K562 (cell line): ENCODE data around the gene FDX2. TPM values are rescaled to one million over a fixed set of nuclear protein-coding genes. Genes with fewer than 3 reads are reported as not detected.
A peak's percentile ranks its signal among the peaks of the same experiment; 100 is the strongest.

Experiments
- ARHGAP35 ChIP-seq: fragments of 450-650 bp; IDR thresholded peaks from 2 replicates; pipeline ENCODE4 v1.6.1; 2018; ENCODE audit not compliant: partially characterized antibody
- CHD1 ChIP-seq: fragments of 200-600 bp; sonication (generic); IDR thresholded peaks from one replicate; pipeline ENCODE4 v1.6.1; 2012; ENCODE audit warnings: mild to moderate bottlenecking, moderate library complexity, low read length, inconsistent platforms
- GATA2 ChIP-seq: sonication (generic); formaldehyde crosslinking; IDR thresholded peaks from 2 replicates; pipeline ENCODE4 v1.4.0; 2020; ENCODE audit warnings: mild to moderate bottlenecking, missing genetic modification reagents
- JUN ChIP-seq, 2 experiments: sonication (generic) in 1 of 2; formaldehyde crosslinking in 1 of 2; IDR thresholded peaks; 2 replicates each; pipeline versions ENCODE4 v1.6.1 to v1.8.0; 2012 to 2022; ENCODE audit warnings: borderline replicate concordance in 2 of 2, mild to moderate bottlenecking in 2 of 2, improper control_type of control experiment in 1 of 2, low read depth in 1 of 2, low read length in 1 of 2, missing genetic modification reagents in 1 of 2
- KDM1A ChIP-seq, 2 experiments: fragments of 450-650 bp; IDR thresholded peaks; 2 replicates each; pipeline ENCODE4 v1.6.1; 2016; ENCODE audit warnings: mild to moderate bottlenecking in 2 of 2
- NFRKB ChIP-seq: fragments of 450-650 bp; IDR thresholded peaks from 2 replicates; pipeline ENCODE4 v1.6.1; 2016; ENCODE audit warnings: low read depth
- SIN3A ChIP-seq, 2 experiments: fragments of 150-350 bp in 1 of 2; IDR thresholded peaks; 2 replicates each; pipeline ENCODE4 v1.6.1; 2011 to 2016; ENCODE audit warnings: borderline replicate concordance in 2 of 2, low read depth in 2 of 2, low read length in 2 of 2, mild to moderate bottlenecking in 2 of 2, moderate library complexity in 2 of 2; ENCODE audit not compliant: control insufficient read depth in 1 of 2
- THRAP3 ChIP-seq: fragments of 450-650 bp; IDR thresholded peaks from 2 replicates; pipeline ENCODE4 v1.6.1; 2016; ENCODE audit warnings: mild to moderate bottlenecking, inconsistent platforms, borderline replicate concordance
- U2AF1 ChIP-seq: fragments of 200-400 bp; formaldehyde crosslinking; optimal IDR thresholded peaks from 2 replicates; pipeline ENCODE3; 2017; ENCODE audit warnings: mild to moderate bottlenecking, low read depth, low read length, moderate library complexity
- ZFPM2 ChIP-seq: fragments of 250-450 bp; sonication (Bioruptor Pico); IDR thresholded peaks from 2 replicates; pipeline ENCODE4 v1.5.1; 2022; ENCODE audit warnings: mild to moderate bottlenecking
- ZNF224 ChIP-seq: sonication (generic); formaldehyde crosslinking; IDR thresholded peaks from 2 replicates; pipeline ENCODE4 v1.8.0; 2022; ENCODE audit warnings: mild to moderate bottlenecking, missing genetic modification reagents
- polyA plus RNA-seq, 8 experiments: library from polyadenylated mRNA; depleted of rRNA in 4 of 8; stranded (reverse) in 5 of 8; unstranded in 3 of 8; fragments of >200 nt; fragmentation: Nextera tagmentation in 2 of 8; fragmentation: Illumina TruSeq in 1 of 8; extraction: Ambion mirVana in 2 of 8; extraction: Trizol in 1 of 8; gene quantifications; 2 replicates each; pipeline versions ENCODE4 v1.2.1 to v1.2.3, GENCODE V29; 2011 to 2014; ENCODE audit warnings: inconsistent platforms in 1 of 8, missing spikeins in 1 of 8
- total RNA-seq, 7 experiments: library from RNA; depleted of rRNA in 6 of 7; stranded (reverse); fragments of >200 nt in 6 of 7; fragmentation: Illumina TruSeq in 2 of 7; extraction: Trizol in 2 of 7; gene quantifications; 2 replicates each; pipeline versions ENCODE4 v1.2.1 to v1.2.3, GENCODE V29; 2011 to 2021; ENCODE audit warnings: low replicate concordance in 1 of 7
- TF ChIP-seq, protein P1 (sequence below): fragments of 450-650 bp; IDR thresholded peaks from 2 replicates; pipeline ENCODE4 v1.6.1; 2016; ENCODE audit warnings: mild to moderate bottlenecking, moderate library complexity
- TF ChIP-seq, protein P2 (sequence below), 2 experiments: IDR thresholded peaks; 2 replicates each; pipeline ENCODE4 v1.6.1; 2012; ENCODE audit warnings: improper control_type of control experiment in 2 of 2, low read depth in 2 of 2, low read length in 2 of 2, borderline replicate concordance in 1 of 2

The FDX2 gene
- total and polyA plus RNA-seq, 9 of the 15 experiments (the other 6 are each of a cell fraction or from before 2014, with no cell fraction given) = 2.5 to 49.8 (median 29.7) TPM

DNA sequence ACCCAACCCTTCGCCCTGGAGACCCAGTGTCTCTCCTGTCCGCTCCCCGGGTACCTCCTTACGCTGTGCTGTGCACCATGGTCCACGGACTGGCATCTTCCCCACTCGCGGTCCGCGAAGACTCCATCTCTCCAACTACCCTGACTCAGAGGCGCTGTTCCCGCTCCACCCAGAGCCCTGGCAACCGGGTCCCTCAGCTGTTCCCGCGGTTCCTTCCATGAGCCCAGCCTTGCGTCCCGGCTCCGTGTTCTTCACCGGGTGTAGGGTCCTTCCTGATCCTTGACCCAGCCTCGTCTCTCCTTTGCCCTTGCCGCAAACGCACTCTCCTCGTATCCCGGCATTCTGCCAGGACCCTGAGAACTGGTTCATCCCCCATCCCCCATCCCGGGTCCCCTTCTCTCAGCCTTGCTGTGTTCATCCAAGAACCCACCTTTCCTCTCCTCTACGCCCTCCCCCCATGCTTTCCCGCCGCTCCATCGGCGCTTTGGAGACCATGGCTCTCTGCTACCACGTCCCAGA is 25.4 kb downstream of the FDX2 start (continued):
- TF ChIP-seq, protein P1, sequence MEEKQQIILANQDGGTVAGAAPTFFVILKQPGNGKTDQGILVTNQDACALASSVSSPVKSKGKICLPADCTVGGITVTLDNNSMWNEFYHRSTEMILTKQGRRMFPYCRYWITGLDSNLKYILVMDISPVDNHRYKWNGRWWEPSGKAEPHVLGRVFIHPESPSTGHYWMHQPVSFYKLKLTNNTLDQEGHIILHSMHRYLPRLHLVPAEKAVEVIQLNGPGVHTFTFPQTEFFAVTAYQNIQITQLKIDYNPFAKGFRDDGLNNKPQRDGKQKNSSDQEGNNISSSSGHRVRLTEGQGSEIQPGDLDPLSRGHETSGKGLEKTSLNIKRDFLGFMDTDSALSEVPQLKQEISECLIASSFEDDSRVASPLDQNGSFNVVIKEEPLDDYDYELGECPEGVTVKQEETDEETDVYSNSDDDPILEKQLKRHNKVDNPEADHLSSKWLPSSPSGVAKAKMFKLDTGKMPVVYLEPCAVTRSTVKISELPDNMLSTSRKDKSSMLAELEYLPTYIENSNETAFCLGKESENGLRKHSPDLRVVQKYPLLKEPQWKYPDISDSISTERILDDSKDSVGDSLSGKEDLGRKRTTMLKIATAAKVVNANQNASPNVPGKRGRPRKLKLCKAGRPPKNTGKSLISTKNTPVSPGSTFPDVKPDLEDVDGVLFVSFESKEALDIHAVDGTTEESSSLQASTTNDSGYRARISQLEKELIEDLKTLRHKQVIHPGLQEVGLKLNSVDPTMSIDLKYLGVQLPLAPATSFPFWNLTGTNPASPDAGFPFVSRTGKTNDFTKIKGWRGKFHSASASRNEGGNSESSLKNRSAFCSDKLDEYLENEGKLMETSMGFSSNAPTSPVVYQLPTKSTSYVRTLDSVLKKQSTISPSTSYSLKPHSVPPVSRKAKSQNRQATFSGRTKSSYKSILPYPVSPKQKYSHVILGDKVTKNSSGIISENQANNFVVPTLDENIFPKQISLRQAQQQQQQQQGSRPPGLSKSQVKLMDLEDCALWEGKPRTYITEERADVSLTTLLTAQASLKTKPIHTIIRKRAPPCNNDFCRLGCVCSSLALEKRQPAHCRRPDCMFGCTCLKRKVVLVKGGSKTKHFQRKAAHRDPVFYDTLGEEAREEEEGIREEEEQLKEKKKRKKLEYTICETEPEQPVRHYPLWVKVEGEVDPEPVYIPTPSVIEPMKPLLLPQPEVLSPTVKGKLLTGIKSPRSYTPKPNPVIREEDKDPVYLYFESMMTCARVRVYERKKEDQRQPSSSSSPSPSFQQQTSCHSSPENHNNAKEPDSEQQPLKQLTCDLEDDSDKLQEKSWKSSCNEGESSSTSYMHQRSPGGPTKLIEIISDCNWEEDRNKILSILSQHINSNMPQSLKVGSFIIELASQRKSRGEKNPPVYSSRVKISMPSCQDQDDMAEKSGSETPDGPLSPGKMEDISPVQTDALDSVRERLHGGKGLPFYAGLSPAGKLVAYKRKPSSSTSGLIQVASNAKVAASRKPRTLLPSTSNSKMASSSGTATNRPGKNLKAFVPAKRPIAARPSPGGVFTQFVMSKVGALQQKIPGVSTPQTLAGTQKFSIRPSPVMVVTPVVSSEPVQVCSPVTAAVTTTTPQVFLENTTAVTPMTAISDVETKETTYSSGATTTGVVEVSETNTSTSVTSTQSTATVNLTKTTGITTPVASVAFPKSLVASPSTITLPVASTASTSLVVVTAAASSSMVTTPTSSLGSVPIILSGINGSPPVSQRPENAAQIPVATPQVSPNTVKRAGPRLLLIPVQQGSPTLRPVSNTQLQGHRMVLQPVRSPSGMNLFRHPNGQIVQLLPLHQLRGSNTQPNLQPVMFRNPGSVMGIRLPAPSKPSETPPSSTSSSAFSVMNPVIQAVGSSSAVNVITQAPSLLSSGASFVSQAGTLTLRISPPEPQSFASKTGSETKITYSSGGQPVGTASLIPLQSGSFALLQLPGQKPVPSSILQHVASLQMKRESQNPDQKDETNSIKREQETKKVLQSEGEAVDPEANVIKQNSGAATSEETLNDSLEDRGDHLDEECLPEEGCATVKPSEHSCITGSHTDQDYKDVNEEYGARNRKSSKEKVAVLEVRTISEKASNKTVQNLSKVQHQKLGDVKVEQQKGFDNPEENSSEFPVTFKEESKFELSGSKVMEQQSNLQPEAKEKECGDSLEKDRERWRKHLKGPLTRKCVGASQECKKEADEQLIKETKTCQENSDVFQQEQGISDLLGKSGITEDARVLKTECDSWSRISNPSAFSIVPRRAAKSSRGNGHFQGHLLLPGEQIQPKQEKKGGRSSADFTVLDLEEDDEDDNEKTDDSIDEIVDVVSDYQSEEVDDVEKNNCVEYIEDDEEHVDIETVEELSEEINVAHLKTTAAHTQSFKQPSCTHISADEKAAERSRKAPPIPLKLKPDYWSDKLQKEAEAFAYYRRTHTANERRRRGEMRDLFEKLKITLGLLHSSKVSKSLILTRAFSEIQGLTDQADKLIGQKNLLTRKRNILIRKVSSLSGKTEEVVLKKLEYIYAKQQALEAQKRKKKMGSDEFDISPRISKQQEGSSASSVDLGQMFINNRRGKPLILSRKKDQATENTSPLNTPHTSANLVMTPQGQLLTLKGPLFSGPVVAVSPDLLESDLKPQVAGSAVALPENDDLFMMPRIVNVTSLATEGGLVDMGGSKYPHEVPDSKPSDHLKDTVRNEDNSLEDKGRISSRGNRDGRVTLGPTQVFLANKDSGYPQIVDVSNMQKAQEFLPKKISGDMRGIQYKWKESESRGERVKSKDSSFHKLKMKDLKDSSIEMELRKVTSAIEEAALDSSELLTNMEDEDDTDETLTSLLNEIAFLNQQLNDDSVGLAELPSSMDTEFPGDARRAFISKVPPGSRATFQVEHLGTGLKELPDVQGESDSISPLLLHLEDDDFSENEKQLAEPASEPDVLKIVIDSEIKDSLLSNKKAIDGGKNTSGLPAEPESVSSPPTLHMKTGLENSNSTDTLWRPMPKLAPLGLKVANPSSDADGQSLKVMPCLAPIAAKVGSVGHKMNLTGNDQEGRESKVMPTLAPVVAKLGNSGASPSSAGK = no peak
- TF ChIP-seq ZNF224 (CRISPR knock-in tag) (no peak), THRAP3 (0 out of 2 replicates have a peak, but pooled peaks have one; percentile 10), U2AF1 (no peak), ZFPM2 (CRISPR knock-in tag) (0 out of 2 replicates have a peak, but pooled peaks have one; percentile 3), NFRKB (peak; percentile 33; the same call in 1 of the 2 replicates), CHD1 (peak; percentile 77), KDM1A (IDR thresholded peaks at IDR 0.05) (no peak), SIN3A (IDR thresholded peaks at IDR 0.05; ENCODE audit: borderline replicate concordance in 2 of 2, control insufficient read depth in 1 of 2, low read depth in 2 of 2, low read length in 2 of 2) (0 out of 4 replicates have a peak, but pooled peaks of 1 of the 2 experiments have one; percentile 28), ARHGAP35 (no peak), JUN (IDR thresholded peaks at IDR 0.05; ENCODE audit: borderline replicate concordance, low read depth, low read length) (no peak), JUN (CRISPR knock-in tag; IDR thresholded peaks at IDR 0.05; ENCODE audit: borderline replicate concordance) (0 out of 2 replicates have a peak, but pooled peaks have one; percentile 10), GATA2 (peak; percentile 52)
- TF ChIP-seq, protein P2, sequence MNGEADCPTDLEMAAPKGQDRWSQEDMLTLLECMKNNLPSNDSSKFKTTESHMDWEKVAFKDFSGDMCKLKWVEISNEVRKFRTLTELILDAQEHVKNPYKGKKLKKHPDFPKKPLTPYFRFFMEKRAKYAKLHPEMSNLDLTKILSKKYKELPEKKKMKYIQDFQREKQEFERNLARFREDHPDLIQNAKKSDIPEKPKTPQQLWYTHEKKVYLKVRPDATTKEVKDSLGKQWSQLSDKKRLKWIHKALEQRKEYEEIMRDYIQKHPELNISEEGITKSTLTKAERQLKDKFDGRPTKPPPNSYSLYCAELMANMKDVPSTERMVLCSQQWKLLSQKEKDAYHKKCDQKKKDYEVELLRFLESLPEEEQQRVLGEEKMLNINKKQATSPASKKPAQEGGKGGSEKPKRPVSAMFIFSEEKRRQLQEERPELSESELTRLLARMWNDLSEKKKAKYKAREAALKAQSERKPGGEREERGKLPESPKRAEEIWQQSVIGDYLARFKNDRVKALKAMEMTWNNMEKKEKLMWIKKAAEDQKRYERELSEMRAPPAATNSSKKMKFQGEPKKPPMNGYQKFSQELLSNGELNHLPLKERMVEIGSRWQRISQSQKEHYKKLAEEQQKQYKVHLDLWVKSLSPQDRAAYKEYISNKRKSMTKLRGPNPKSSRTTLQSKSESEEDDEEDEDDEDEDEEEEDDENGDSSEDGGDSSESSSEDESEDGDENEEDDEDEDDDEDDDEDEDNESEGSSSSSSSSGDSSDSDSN (IDR thresholded peaks at IDR 0.05; ENCODE audit: borderline replicate concordance in 1 of 2, low read depth in 2 of 2, low read length in 2 of 2) = peak in 1 of 2 experiments; percentile 16; a peak in 2 of 4 replicates
